Right lung (tissue), 10 donors: ENCODE measurements around the gene KRT14. TPM values are rescaled to one million over a fixed set of nuclear protein-coding genes. Genes with fewer than 3 reads are reported as not detected.
"Not testable (repeated sequence)": the region's sequence is repeated elsewhere in the genome, so short reads cannot be mapped to it uniquely, and the experiment has no call there.

ENCODE experiments used
- DNase-seq, 2 donors: peaks; one replicate each; pipeline ENCODE4 v3.0.0-alpha.2; 2013
- long read RNA-seq, 8 donors: transcript quantifications; one replicate each; lab custom pipeline, GENCODE V29; 2026
- polyA plus RNA-seq, 5 donors: library from polyadenylated mRNA; unstranded; fragments of 120-200 nt; gene quantifications; one replicate each; pipeline versions ENCODE4 v1.2.1 to v1.2.3, GENCODE V29; 2013; ENCODE audit warnings: inconsistent platforms in 1 of 5, low replicate concordance in 1 of 5; ENCODE audit not compliant: insufficient read length in 5 of 5, insufficient read depth in 1 of 5

The KRT14 gene
- polyA plus RNA-seq, result 1 to 10 TPM in 2 of 5 donors, under 1 TPM in 3; 0.55 to 2.1 (median 0.87) TPM
- long read RNA-seq, donor 1, result 0 reads
- long read RNA-seq, donor 2, result 0 reads
- long read RNA-seq, donor 3, result 0 reads
- long read RNA-seq, donor 4, result 0 reads
- long read RNA-seq, donor 5, result 0 reads
- long read RNA-seq, donor 6, result 0 reads
- long read RNA-seq, donor 7, result 0 reads
- long read RNA-seq, donor 8, result 0 reads

- no peak for DNase-seq
Observed at GRCh38 chr17:41586863-41587495, at the start of gene KRT14. TSS of gene KRT14 (minus strand) at chr17:41586895. CDS start at chr17:41586834, 61 bp downstream.

- peak; percentile 70 to 84 for DNase-seq
Observed at GRCh38 chr17:41635121-41636097, 48.7 kb upstream of the KRT14 start.

- no peak for DNase-seq
Observed at GRCh38 chr17:41634639-41635038, 47.9 kb upstream of the KRT14 start.

- DNase-seq, result no peak
Observed at GRCh38 chr17:41633556-41634199, 47.0 kb upstream of the KRT14 start.

- DNase-seq, result no peak
Observed at GRCh38 chr17:41632482-41633105, 45.9 kb upstream of the KRT14 start.

- no peak for DNase-seq
Observed at GRCh38 chr17:41631898-41632285, 45.2 kb upstream of the KRT14 start.

- no peak for DNase-seq
Observed at GRCh38 chr17:41631025-41631897, 44.6 kb upstream of the KRT14 start.

- DNase-seq, result no peak
Observed at GRCh38 chr17:41629826-41630670, 43.4 kb upstream of the KRT14 start.

GRCh38 chr17:41629316-41629715 is 42.6 kb upstream of the KRT14 start:
- DNase-seq, result no peak

GRCh38 chr17:41628621-41629255 is 42.0 kb upstream of the KRT14 start:
- not testable (repeated sequence) for DNase-seq

GRCh38 chr17:41628073-41628370 is 41.3 kb upstream of the KRT14 start:
- DNase-seq, result not testable (repeated sequence)

- DNase-seq, result no peak
Observed at GRCh38 chr17:41627316-41628072, 40.8 kb upstream of the KRT14 start.

GRCh38 chr17:41626914-41627295 is 40.2 kb upstream of the KRT14 start:
- not testable (repeated sequence) for DNase-seq

GRCh38 chr17:41626028-41626913 is 39.6 kb upstream of the KRT14 start:
- not testable (repeated sequence) for DNase-seq

GRCh38 chr17:41625602-41626001 is 38.9 kb upstream of the KRT14 start:
- no peak for DNase-seq

- peak; percentile 55 to 58 for DNase-seq
Observed at GRCh38 chr17:41624208-41625101, 37.8 kb upstream of the KRT14 start, which contains the start of gene KRT17. TSS of gene KRT17 (minus strand) at chr17:41624575. CDS start at chr17:41624509, 66 bp downstream.
